H1 (cell line): ENCODE data around the gene GPNMB. TPM values are rescaled to one million over a fixed set of nuclear protein-coding genes. Genes with fewer than 3 reads are reported as not detected.

ENCODE experiments used
- CTCF ChIA-PET: fragments of 300-600 bp; sonication (Branson Sonifier 250); formaldehyde crosslinking; loops from one replicate; lab custom pipeline; 2021; ENCODE audit not compliant: partially characterized antibody; lab: Charles Lee
- POLR2A ChIA-PET: fragments of 300-600 bp; sonication (Branson Sonifier 250); formaldehyde crosslinking; loops from one replicate; lab custom pipeline; 2021; ENCODE audit warnings: inconsistent platforms; ENCODE audit not compliant: partially characterized antibody; lab: Charles Lee
- DNase-seq, 2 experiments: peaks; one replicate each; pipeline versions ENCODE4 v3.0.0 to v3.0.0-alpha.2; 2010 to 2022; ENCODE audit warnings: low spot score in 2 of 2, low read depth in 1 of 2, mixed read lengths in 1 of 2
- FAIRE-seq: peaks from 2 replicates; lab custom pipeline; 2011; peaks lifted over from hg19 to GRCh38; lab: Jason Lieb, UNC
- H2AFZ ChIP-seq: 2 replicates; pipeline ENCODE4 v1.8.1; 2012; ENCODE audit warnings: low read length, inconsistent platforms
- H2AK5ac ChIP-seq: 2 replicates; pipeline ENCODE4 v1.6.1; 2013; ENCODE audit warnings: low read depth, low read length
- H2BK120ac ChIP-seq: replicated peaks from 2 replicates; pipeline ENCODE3; 2013; ENCODE audit warnings: low read depth, low read length, inconsistent platforms
- H2BK12ac ChIP-seq: 2 replicates; pipeline ENCODE4 v1.6.1; 2013; ENCODE audit warnings: low read depth, low read length
- H2BK15ac ChIP-seq: 2 replicates; pipeline ENCODE4 v1.6.1; 2013; ENCODE audit warnings: low read length
- H2BK20ac ChIP-seq: 2 replicates; pipeline ENCODE4 v1.6.1; 2013; ENCODE audit warnings: low read length
- H2BK5ac ChIP-seq: 2 replicates; pipeline ENCODE4 v1.6.1; 2013; ENCODE audit warnings: low read depth, low read length
- H3K14ac ChIP-seq: 2 replicates; pipeline ENCODE4 v1.6.1; 2013; ENCODE audit warnings: inconsistent platforms; ENCODE audit not compliant: insufficient read length
- H3K18ac ChIP-seq: 2 replicates; pipeline ENCODE4 v1.6.1; 2013; ENCODE audit warnings: low read length; ENCODE audit errors: extremely low read depth
- H3K23ac ChIP-seq: 2 replicates; pipeline ENCODE4 v1.6.1; 2013; ENCODE audit warnings: inconsistent platforms; ENCODE audit not compliant: insufficient read length
- H3K23me2 ChIP-seq: 2 replicates; pipeline ENCODE4 v1.6.1; 2013; ENCODE audit warnings: low read depth, low read length
- H3K27ac ChIP-seq: 2 replicates; pipeline ENCODE4 v1.6.1; 2011; ENCODE audit warnings: low read depth, low read length, inconsistent platforms
- H3K27me3 ChIP-seq, 4 experiments: replicated peaks in 1 of 4; 1 replicate in 1 of 4; 2 replicates in 3 of 4; pipeline versions ENCODE4 v1.6.1 to v1.8.1; 2011 to 2013; ENCODE audit warnings: low read length in 3 of 4, mild to moderate bottlenecking in 3 of 4, inconsistent platforms in 2 of 4, mixed read lengths in 2 of 4, moderate library complexity in 1 of 4; ENCODE audit not compliant: control insufficient read depth in 3 of 4, insufficient read depth in 3 of 4; ENCODE audit errors: extremely low read depth in 1 of 4
- H3K36me3 ChIP-seq, 4 experiments: 2 replicates each; pipeline versions ENCODE4 v1.6.1 to v1.8.1; 2011 to 2013; ENCODE audit warnings: mild to moderate bottlenecking in 4 of 4, low read length in 3 of 4, moderate library complexity in 2 of 4, control low read depth in 1 of 4, inconsistent platforms in 1 of 4; ENCODE audit not compliant: insufficient read depth in 4 of 4, control insufficient read depth in 2 of 4
- H3K4ac ChIP-seq: replicated peaks from 2 replicates; pipeline ENCODE3; 2013; ENCODE audit warnings: low read length, low read depth, mixed read lengths, inconsistent platforms; ENCODE audit not compliant: insufficient read length
- H3K4me1 ChIP-seq, 4 experiments: replicated peaks in 1 of 4; 1 replicate in 1 of 4; 2 replicates in 3 of 4; pipeline versions ENCODE4 v1.6.1 to v1.8.1; 2011 to 2013; ENCODE audit warnings: low read length in 3 of 4, inconsistent platforms in 2 of 4, mixed read lengths in 1 of 4; ENCODE audit not compliant: insufficient read depth in 4 of 4, control insufficient read depth in 3 of 4
- H3K4me2 ChIP-seq, 2 experiments: 2 replicates each; pipeline versions ENCODE4 v1.6.1 to v1.8.1; 2011 to 2013; ENCODE audit warnings: low read depth in 2 of 2, low read length in 2 of 2, control low read depth in 1 of 2, inconsistent platforms in 1 of 2, mild to moderate bottlenecking in 1 of 2; ENCODE audit not compliant: insufficient read depth in 1 of 2
- H3K4me3 ChIP-seq, 4 experiments: fragments of 200-600, 300-600 bp in 1 of 4; sonication (generic), shearing (Covaris generic), sonication (Bioruptor Twin) in 1 of 4; 2 replicates each; pipeline versions ENCODE4 v1.5.1 to v1.8.1; 2011 to 2016; ENCODE audit warnings: low read length in 4 of 4, low read depth in 3 of 4, control low read depth in 2 of 4, inconsistent platforms in 2 of 4, mild to moderate bottlenecking in 2 of 4, mixed read lengths in 1 of 4, moderate library complexity in 1 of 4; ENCODE audit not compliant: insufficient read depth in 2 of 4; ENCODE audit errors: extremely low read depth in 1 of 4
- H3K56ac ChIP-seq: replicated peaks from 2 replicates; pipeline ENCODE3; 2013; ENCODE audit warnings: low read depth, mild to moderate bottlenecking, mixed read lengths, low read length, inconsistent platforms; ENCODE audit not compliant: insufficient read length
- H3K79me1 ChIP-seq: 2 replicates; pipeline ENCODE4 v1.6.1; 2013; ENCODE audit warnings: low read depth, low read length, control low read depth
- H3K79me2 ChIP-seq, 2 experiments: 2 replicates each; pipeline versions ENCODE4 v1.6.1 to v1.8.1; 2012 to 2013; ENCODE audit warnings: low read length in 2 of 2, mild to moderate bottlenecking in 2 of 2, inconsistent platforms in 1 of 2; ENCODE audit not compliant: insufficient read depth in 2 of 2, control insufficient read depth in 1 of 2
- H3K9ac ChIP-seq, 4 experiments: replicated peaks in 1 of 4; 1 replicate in 1 of 4; 2 replicates in 3 of 4; pipeline versions ENCODE4 v1.6.1 to v1.8.1; 2011 to 2013; ENCODE audit warnings: low read depth in 3 of 4, low read length in 3 of 4, control low read depth in 2 of 4, mild to moderate bottlenecking in 2 of 4, moderate library complexity in 2 of 4, inconsistent platforms in 1 of 4; ENCODE audit errors: extremely low read depth in 1 of 4
- H3K9me3 ChIP-seq, 2 experiments: 2 replicates each; pipeline versions ENCODE4 v1.6.1 to v1.8.1; 2012 to 2013; ENCODE audit warnings: mild to moderate bottlenecking in 2 of 2, moderate library complexity in 2 of 2, control low read depth in 1 of 2, inconsistent platforms in 1 of 2, low read depth in 1 of 2, low read length in 1 of 2, mixed read lengths in 1 of 2; ENCODE audit not compliant: insufficient read depth in 2 of 2
- H4K20me1 ChIP-seq, 2 experiments: replicated peaks in 1 of 2; 2 replicates each; pipeline versions ENCODE3 to v1.8.1; 2011 to 2013; ENCODE audit warnings: inconsistent platforms in 2 of 2, low read length in 2 of 2, mild to moderate bottlenecking in 1 of 2; ENCODE audit not compliant: insufficient read depth in 2 of 2, control insufficient read depth in 1 of 2
- H4K5ac ChIP-seq: 2 replicates; pipeline ENCODE4 v1.6.1; 2013; ENCODE audit warnings: low read length, low read depth, mixed read lengths, inconsistent platforms; ENCODE audit not compliant: insufficient read length
- H4K8ac ChIP-seq: 2 replicates; pipeline ENCODE4 v1.8.0; 2013; ENCODE audit warnings: mild to moderate bottlenecking, moderate library complexity, low read length, inconsistent platforms; ENCODE audit not compliant: insufficient read depth; ENCODE audit errors: extremely low read depth
- H4K91ac ChIP-seq: replicated peaks from 2 replicates; pipeline ENCODE3; 2013; ENCODE audit warnings: low read length, mixed read lengths, inconsistent platforms; ENCODE audit not compliant: insufficient read length
- BRCA1 ChIP-seq: IDR thresholded peaks from 2 replicates; pipeline ENCODE4 v1.6.1; 2012; ENCODE audit warnings: low read depth, low read length, improper control_type of control experiment
- CTBP2 ChIP-seq: IDR thresholded peaks from 2 replicates; pipeline ENCODE4 v1.7.0; 2011; ENCODE audit warnings: borderline replicate concordance, mild to moderate bottlenecking, moderate library complexity, mixed read lengths, low read length; ENCODE audit not compliant: insufficient read depth, insufficient read length
- FOSL1 ChIP-seq: IDR thresholded peaks from 2 replicates; pipeline ENCODE4 v1.6.1; 2011; ENCODE audit warnings: mild to moderate bottlenecking, low read depth, low read length, moderate library complexity; ENCODE audit not compliant: insufficient read depth
- POLR2A ChIP-seq, 2 experiments: IDR thresholded peaks; 1 replicate in 1 of 2; 2 replicates in 1 of 2; pipeline ENCODE4 v1.6.1; 2011; ENCODE audit warnings: low read depth in 2 of 2, low read length in 2 of 2, mild to moderate bottlenecking in 2 of 2; ENCODE audit errors: control extremely low read depth in 1 of 2
- POLR2AphosphoS5 ChIP-seq: IDR thresholded peaks from 2 replicates; pipeline ENCODE4 v1.6.1; 2011; ENCODE audit warnings: low read depth, low read length
- RBBP5 ChIP-seq: IDR thresholded peaks from 2 replicates; pipeline ENCODE4 v1.7.1; 2012; ENCODE audit warnings: low read depth, mild to moderate bottlenecking, inconsistent platforms, low read length, moderate library complexity, borderline replicate concordance
- SIN3A ChIP-seq, 2 experiments: IDR thresholded peaks in 1 of 2; conservative IDR thresholded peaks in 1 of 2; 2 replicates each; pipeline ENCODE4 v1.6.1; 2011 to 2012; ENCODE audit warnings: low read length in 2 of 2, improper control_type of control experiment in 1 of 2, low read depth in 1 of 2, mild to moderate bottlenecking in 1 of 2
- SUZ12 ChIP-seq: fragments of 200-600 bp; sonication (generic); IDR thresholded peaks from 2 replicates; pipeline ENCODE4 v1.6.1; 2012; ENCODE audit warnings: mild to moderate bottlenecking, inconsistent platforms, low read length, moderate library complexity, mixed read lengths
- TAF1 ChIP-seq: IDR thresholded peaks from 2 replicates; pipeline ENCODE4 v1.6.1; 2011; ENCODE audit warnings: mild to moderate bottlenecking, low read depth, low read length
- TCF12 ChIP-seq: IDR thresholded peaks from 2 replicates; pipeline ENCODE4 v1.6.1; 2011; ENCODE audit warnings: low read depth, mild to moderate bottlenecking, low read length
- YY1 ChIP-seq: IDR thresholded peaks from 2 replicates; pipeline ENCODE4 v1.6.1; 2011; ENCODE audit warnings: low read depth, mild to moderate bottlenecking, low read length
- WGBS, 2 experiments: shearing (Covaris generic) in 1 of 2; methylation state at CpG; one replicate each; pipeline versions ENCODE4 v1.1.6 to v1.1.7; 2013 to 2015; ENCODE audit warnings: low lambda C conversion rate in 2 of 2, mixed read lengths in 2 of 2, inconsistent platforms in 1 of 2, low coverage in 1 of 2, missing lambda C conversion rate in 1 of 2; ENCODE audit not compliant: insufficient replicate concordance in 2 of 2, insufficient coverage in 1 of 2, insufficient read length in 1 of 2; ENCODE audit errors: extremely low coverage in 1 of 2, missing lambda C conversion rate in 1 of 2; 5-methylcytosine and 5-hydroxymethylcytosine counted together
- polyA plus RNA-seq, 7 experiments: library from polyadenylated mRNA; depleted of rRNA in 3 of 7; stranded (reverse) in 5 of 7; unstranded in 2 of 7; fragments of >200 nt in 5 of 7; fragments of 200-250 nt in 2 of 7; gene quantifications; 1 replicate in 5 of 7; 2 replicates in 1 of 7; 4 replicates in 1 of 7; pipeline versions ENCODE4 v1.2.1 to v1.2.3, GENCODE V29; 2011 to 2013; ENCODE audit warnings: missing spikeins in 2 of 7, mixed read lengths in 2 of 7
- total RNA-seq: library from RNA; stranded (reverse); fragmentation: NEBNext Ultra II Directional; extraction: Animal tissue kit (Norgen Biotek cat#: 25700); gene quantifications from 2 replicates; pipeline ENCODE4 v1.2.1, GENCODE V29; 2021
- TF ChIP-seq, protein P1 (sequence below): IDR thresholded peaks from 2 replicates; pipeline ENCODE4 v1.6.1; 2012; ENCODE audit warnings: inconsistent platforms
- TF ChIP-seq, protein P2 (sequence below): IDR thresholded peaks from 2 replicates; pipeline ENCODE4 v1.6.1; 2011; ENCODE audit warnings: low read length, improper control_type of control experiment

Gene GPNMB
- total and polyA plus RNA-seq, 2 of the 8 experiments (the other 6 are each of a cell fraction or from before 2014, with no cell fraction given), result 1.1 to 1.4 TPM

DNA sequence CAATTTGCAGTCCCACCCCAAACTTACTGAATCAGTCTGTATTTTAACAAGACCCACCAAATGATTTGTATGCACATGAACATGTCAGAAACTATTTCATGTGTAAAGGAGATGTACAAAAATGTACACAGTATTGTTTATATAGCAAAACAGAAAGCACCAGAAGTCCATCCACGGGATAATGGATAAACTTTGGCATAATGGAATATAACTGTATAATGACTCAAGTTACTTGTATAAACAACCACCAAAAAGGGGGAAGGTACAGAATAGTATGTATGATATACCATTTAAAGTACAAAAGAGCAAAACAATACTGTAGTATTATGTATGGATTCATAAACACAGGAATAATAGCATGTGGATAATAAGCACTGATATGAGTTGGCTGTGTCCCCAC is 42.3 kb upstream of the GPNMB start:
- H4K5ac ChIP-seq, result no peak overlapping the region
- H2BK12ac ChIP-seq, result no peak overlapping the region
- no peaks in the 10 kb centered on the region for H3K9me3 ChIP-seq
- H3K4me3 ChIP-seq, result no peak overlapping the region
- no peak overlapping the region for H2BK15ac ChIP-seq
- no peak overlapping the region for H2BK5ac ChIP-seq
- H3K4me2 ChIP-seq, result no peak overlapping the region
- POLR2A ChIA-PET, result interaction anchor here (0.5 to 3.5 kb wide), 2 partner anchors 12 to 14 kb away, joined by 3 to 9 read pairs; no protein-coding TSS in a partner anchor
- no peaks in the 10 kb centered on the region for H3K79me1 ChIP-seq
- no peaks in the 10 kb centered on the region for H3K4me1 ChIP-seq
- H3K9ac ChIP-seq, result no peak overlapping the region
- H3K18ac ChIP-seq, result no peak overlapping the region
- H4K20me1 ChIP-seq, result no peaks in the 10 kb centered on the region
- no peaks in the 10 kb centered on the region for H3K79me2 ChIP-seq
- no peak overlapping the region for H2AFZ ChIP-seq
- H3K56ac ChIP-seq, result no peak overlapping the region
- CTCF ChIA-PET, result interaction anchor here (0.7 to 1.4 kb wide), 2 partner anchors 117 to 119 kb away, joined by 3 to 4 read pairs; no protein-coding TSS in a partner anchor
- no peak overlapping the region for H2BK20ac ChIP-seq
- H3K27me3 ChIP-seq, result no peaks in the 10 kb centered on the region
- DNase-seq (no peak), FAIRE-seq (no peak)
- H3K27ac ChIP-seq, result no peak overlapping the region
- peaks cover 9 to 22% (median 12%) of the 10 kb centered on the region in 4 experiments for H3K36me3 ChIP-seq
- no peak overlapping the region for H4K8ac ChIP-seq
- WGBS, 2 experiments, result 87% methylated on average over 1 of the region's 1 CpG; no CpG with 5 or more reads in 1 of the 2 experiments
- H2AK5ac ChIP-seq, result no peak overlapping the region
- no peaks in the 10 kb centered on the region for H3K23me2 ChIP-seq
- no peak overlapping the region for H2BK120ac ChIP-seq
- no peak overlapping the region for H3K23ac ChIP-seq
- no peak overlapping the region for H3K4ac ChIP-seq
- H4K91ac ChIP-seq, result no peak overlapping the region
- H3K14ac ChIP-seq, result no peak overlapping the region
- TF ChIP-seq YY1 (no peak), RBBP5 (no peak), CTBP2 (no peak), TAF1 (no peak), SIN3A (conservative IDR thresholded peaks at IDR 0.05 in 1 of 2, IDR thresholded peaks at IDR 0.05 in 1 of 2; ENCODE audit: low read depth in 1 of 2, low read length in 2 of 2) (no peak), POLR2A (IDR thresholded peaks at IDR 0.05; ENCODE audit: control extremely low read depth in 1 of 2, low read depth in 2 of 2, low read length in 2 of 2) (no peak), TCF12 (no peak), SUZ12 (no peak), BRCA1 (no peak), POLR2AphosphoS5 (no peak), FOSL1 (no peak)
- TF ChIP-seq, protein P1, sequence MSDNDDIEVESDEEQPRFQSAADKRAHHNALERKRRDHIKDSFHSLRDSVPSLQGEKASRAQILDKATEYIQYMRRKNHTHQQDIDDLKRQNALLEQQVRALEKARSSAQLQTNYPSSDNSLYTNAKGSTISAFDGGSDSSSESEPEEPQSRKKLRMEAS, result no peak
- TF ChIP-seq, protein P2, sequence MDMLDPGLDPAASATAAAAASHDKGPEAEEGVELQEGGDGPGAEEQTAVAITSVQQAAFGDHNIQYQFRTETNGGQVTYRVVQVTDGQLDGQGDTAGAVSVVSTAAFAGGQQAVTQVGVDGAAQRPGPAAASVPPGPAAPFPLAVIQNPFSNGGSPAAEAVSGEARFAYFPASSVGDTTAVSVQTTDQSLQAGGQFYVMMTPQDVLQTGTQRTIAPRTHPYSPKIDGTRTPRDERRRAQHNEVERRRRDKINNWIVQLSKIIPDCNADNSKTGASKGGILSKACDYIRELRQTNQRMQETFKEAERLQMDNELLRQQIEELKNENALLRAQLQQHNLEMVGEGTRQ, result no peak
